CD4-positive, alpha-beta T cell treated with Interleukin-6 at 100 ng/mL for 8 hours (primary cell): Measurements from ENCODE around the gene RNASE7.

Source experiments
- DNase-seq: peaks from one replicate; pipeline ENCODE4 v3.0.0-alpha.2; 2020; ENCODE audit warnings: mixed read lengths, low spot score

Gene RNASE7

DNA sequence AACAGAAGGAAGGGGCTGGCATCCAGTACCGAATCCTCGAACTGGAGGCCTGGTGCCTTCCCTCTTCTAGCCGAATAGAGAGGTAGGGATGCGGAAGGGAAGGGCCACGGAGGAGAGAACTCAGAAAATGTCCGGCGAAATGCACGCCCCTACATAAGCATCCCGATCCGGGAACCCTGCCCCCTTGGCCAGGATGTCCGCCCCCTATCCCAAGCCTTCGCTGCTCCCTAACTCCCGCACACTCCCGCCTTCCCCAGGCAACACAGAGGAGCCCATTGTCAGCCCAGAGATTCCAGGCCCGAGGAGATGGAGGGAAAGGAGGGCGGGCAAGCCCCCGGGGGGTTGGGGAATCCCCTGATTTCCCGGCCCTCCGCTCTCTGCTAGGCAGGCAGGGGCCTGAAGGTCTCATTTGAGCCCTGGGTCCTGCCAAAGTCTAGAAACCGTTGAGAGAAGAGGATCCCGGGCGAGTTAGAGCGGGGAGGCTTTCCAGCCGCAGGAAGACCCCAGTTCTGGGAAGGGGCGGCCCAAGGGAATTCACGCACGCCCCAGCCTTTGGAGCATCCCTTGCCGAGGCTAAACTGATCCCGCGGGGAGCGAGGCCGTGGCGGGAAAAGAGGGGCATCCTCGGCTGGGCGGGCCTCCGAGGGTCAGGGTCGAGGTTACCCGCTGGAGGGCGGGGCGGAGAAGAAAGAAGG lies 27.4 kb downstream of the RNASE7 start:
- DNase-seq: no peak

DNA sequence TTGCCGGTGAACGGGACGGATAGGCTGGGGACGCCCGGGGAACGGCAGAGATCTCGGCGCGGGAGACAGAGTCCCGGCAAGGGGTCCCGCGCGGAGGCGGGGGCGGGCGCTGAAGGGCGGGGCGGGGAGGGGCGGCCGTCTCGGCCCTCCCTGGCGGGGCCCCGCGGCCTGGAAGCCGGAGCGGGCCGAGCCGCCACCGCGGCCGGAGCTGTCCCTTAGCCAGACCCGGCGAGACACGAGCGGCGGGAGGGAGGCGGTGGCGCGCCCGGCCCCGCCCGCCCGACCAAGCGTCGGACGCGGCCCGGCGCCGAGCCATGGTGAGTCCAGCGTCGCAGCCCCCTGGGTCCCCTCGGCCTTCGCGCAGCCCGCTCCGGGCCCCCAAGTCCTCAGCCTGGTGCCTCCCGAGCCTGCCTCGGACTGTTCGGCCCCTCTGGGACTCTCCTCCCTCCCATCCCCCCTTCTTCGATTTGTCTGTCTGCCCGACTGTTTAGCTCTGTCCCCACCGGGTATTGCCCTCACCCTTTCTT lies 28.0 kb downstream of the RNASE7 start, which contains the start of gene ARHGEF40:
ARHGEF40 (plus strand) TSS at position 222 of the 527 bp plus-strand sequence; CDS start at position 315, 93 bp downstream.
- DNase-seq: no peak

DNA sequence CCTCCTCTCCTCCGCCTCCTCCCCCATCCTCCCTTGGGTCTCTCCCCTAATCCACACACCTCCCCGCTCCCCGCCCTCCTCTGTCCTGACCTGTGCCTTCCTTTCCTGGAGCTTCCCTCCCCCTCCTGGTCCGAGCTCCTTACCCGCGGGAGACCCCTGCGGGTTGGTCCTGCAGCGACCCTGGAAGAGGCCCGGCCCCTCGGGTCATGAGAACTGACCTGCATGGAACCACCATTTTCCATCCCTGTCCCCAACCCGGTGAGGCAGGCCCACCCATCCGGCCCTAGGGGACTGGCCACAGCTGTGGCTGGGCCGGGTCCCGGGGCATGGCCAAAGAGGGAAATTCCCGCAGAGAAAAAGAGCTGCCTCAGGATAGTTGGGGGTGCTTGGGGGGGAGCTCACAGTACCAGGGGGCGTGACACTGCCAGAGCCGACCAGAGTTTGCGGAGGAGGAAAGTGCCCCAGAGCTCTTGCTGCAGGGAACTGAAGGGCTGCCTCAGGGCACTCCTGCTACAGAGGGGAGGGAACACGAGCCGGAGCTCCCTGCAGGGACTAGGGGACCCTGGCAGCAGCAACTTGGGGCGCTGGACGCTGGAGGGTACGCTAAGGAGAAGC lies 28.6 kb downstream of the RNASE7 start:
- no peak for DNase-seq

DNA sequence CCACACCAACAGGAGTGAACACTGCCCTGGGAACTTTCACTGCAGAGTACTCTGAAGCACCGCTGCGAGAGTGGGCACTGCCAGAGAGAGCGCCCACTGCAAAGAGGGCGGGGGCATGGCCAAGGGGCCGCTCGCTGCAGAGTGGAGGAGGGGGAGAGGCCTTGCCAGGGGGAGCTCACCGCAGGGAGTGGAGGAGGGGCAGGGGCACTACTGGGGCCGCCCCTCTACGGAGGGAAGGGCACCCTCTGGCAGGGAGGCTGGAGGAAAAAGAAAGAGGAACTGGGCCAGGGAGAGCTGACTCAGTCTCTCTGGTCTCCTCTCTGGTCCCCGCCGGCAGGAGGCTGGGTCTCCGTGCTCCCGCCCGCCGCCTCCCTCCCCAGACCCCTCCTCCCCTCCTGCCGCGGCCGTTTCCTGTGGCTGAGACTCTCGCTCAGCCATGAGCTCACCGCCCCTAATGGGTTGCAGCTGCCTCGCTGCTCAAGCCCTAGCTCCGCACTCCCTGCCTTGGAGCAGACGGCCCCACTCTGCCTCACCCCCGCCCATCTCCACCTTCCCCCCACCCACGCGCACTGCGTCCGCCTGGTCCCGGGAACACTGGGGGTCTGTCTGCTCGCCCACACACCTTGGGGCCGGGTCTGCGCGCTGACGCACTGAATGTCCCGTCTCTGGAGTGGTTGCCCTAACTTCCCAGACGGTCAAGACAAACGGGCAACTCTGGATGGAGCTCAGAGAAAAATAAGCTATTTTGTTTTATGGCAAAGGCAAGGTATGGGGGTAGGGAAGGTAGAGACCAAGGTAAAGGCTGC lies 29.3 kb downstream of the RNASE7 start:
- peak; percentile 42 for DNase-seq

DNA sequence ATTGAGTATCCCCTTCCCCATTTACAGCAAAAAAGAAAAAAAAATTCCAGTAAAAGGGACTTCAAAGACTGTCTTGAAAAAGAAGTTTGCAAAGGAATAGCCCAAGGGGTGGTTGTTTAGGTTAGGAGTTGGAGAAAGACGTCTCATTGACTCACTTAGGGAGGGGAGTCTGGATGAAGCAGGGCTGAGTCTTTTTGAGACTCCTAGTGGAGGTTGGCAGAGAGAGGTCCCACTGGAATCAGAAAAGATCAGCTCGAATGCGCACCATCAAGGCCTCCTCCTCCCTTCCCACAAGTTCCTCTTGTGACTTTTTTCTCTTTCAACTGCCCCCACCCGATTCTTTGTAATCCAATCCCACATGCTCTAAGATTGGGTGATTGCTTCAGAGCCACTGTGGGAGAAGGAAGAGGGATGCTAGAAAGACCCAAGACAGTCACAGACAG lies 29.9 kb downstream of the RNASE7 start:
- no peak for DNase-seq

DNA sequence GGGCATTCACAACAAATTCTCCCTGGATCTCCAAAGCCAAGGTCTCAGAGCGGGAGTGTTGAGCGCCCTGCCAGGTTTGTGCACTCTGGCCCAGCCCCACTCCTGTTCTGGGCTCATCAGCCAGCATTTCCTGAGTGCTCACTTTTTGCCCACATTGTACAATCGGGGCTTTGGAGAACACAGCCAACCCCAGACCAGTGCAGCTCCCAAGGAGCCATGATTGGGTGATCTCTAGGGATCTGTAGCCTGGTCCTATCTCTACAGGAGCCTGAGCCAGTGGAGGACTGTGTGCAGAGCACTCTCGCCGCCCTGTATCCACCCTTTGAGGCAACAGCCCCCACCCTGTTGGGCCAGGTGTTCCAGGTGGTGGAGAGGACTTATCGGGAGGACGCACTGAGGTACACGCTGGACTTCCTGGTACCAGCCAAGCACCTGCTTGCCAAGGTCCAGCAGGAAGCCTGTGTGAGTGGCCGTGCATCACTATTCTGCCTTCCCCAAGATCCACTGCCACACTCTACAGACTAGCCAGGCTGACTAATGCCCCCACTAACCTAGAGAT lies 30.7 kb downstream of the RNASE7 start:
- DNase-seq: no peak

DNA sequence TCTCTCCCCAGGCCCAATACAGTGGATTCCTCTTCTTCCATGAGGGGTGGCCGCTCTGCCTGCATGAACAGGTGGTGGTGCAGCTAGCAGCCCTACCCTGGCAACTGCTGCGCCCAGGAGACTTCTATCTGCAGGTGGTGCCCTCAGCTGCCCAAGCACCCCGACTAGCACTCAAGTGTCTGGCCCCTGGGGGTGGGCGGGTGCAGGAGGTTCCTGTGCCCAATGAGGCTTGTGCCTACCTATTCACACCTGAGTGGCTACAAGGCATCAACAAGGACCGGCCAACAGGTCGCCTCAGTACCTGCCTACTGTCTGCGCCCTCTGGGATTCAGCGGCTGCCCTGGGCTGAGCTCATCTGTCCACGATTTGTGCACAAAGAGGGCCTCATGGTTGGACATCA lies 31.8 kb downstream of the RNASE7 start:
- DNase-seq: no peak

DNA sequence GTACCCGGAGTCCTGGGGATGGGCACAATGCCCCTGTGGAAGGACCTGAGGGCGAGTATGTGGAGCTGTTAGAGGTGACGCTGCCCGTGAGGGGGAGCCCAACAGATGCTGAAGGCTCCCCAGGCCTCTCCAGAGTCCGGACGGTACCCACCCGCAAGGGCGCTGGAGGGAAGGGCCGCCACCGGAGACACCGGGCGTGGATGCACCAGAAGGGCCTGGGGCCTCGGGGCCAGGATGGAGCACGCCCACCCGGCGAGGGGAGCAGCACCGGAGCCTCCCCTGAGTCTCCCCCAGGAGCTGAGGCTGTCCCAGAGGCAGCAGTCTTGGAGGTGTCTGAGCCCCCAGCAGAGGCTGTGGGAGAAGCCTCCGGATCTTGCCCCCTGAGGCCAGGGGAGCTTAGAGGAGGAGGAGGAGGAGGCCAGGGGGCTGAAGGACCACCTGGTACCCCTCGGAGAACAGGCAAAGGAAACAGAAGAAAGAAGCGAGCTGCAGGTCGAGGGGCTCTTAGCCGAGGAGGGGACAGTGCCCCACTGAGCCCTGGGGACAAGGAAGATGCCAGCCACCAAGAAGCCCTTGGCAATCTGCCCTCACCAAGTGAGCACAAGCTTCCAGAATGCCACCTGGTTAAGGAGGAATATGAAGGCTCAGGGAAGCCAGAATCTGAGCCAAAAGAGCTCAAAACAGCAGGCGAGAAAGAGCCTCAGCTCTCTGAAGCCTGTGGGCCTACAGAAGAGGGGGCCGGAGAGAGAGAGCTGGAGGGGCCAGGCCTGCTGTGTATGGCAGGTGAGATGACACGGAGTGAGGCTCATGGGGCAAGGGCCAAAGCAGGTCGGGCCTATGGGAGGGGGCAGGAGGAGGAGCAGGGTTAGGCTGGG lies 32.5 kb downstream of the RNASE7 start:
- no peak for DNase-seq

DNA sequence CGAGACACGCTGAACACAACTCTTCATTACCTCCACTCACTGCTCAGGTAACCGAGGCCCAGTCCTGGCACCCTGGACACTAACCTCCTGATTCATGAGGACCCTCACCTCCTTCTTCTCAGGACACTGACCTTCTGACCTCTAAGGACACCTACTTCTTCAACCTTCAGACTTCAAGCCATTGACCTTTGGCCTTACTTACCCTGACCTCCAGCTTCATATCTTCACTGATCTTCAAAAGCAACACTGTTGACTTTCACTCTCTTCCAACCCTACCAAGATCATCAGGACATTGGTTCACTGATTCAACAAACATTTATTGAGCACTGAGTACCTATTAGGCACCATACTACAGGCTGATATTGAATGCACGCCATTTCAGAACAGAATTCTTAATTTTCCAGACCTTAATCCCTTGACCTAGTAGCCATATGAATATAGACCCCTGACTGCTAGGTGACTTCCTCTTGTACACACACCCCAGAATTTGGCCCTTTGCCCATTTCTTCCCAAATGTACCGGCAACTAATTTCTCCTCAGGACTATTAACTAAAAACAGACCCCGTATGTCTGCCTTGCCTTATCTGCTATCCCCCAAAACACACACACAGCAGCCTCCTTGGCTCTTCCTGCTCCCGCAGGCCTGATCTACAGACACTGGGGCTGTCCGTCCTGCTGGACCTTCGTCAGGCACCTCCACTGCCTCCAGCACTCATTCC lies 33.7 kb downstream of the RNASE7 start:
- no peak for DNase-seq

DNA sequence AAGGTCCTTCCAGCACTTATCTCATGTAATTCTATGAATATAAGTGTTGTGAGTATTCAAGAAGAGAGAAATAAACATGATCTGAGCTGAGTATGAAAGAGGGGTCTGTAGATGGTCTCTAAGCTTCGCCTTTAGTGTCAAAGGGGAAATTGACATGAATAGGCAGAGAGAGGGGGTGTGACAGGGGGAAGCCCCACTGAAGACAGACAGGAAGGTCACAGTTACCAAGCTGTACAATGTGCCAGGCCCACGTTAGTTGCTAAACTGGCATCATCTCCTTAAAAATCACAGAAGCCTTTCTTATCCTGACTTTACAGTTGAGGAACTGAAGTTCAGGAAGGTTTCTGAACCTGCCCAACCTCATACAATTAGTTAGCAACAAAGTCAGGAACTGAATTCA lies 35.5 kb downstream of the RNASE7 start:
- DNase-seq: no peak

DNA sequence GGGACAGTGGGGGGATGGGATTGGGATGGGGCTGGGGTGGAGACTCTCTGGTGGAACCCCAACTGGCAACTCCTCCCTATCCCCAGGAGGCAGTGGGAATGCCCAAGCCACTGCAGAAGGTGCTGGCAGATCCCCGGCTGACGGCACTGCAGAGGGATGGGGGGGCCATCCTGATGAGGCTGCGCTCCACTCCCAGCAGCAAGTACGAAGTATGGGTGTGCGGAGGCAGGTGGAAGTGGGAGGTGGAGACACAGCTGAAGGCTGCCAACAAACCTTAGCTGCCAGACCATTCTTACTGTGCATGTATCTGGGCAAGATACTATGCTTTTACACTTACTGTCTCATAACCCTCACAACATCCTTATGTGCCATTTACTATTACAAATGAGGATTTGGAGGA lies 36.1 kb downstream of the RNASE7 start:
- DNase-seq: no peak

DNA sequence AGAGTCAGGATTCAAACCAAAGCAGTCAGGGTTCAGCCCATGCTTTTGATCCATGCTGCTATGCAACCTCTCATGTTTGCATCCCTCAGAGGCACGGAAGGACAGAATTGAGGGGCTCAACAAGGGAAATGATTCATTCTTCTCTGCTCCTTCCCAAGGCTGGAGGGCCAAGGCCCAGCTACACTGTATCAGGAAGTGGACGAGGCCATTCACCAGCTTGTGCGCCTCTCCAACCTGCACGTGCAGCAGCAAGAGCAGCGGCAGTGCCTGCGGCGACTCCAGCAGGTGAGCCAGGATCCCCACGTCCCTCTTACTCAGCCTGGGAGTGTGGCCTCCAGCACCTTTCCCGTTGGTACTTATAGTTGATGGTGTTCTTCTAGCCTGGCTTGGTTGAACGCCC lies 36.6 kb downstream of the RNASE7 start:
- no peak for DNase-seq

DNA sequence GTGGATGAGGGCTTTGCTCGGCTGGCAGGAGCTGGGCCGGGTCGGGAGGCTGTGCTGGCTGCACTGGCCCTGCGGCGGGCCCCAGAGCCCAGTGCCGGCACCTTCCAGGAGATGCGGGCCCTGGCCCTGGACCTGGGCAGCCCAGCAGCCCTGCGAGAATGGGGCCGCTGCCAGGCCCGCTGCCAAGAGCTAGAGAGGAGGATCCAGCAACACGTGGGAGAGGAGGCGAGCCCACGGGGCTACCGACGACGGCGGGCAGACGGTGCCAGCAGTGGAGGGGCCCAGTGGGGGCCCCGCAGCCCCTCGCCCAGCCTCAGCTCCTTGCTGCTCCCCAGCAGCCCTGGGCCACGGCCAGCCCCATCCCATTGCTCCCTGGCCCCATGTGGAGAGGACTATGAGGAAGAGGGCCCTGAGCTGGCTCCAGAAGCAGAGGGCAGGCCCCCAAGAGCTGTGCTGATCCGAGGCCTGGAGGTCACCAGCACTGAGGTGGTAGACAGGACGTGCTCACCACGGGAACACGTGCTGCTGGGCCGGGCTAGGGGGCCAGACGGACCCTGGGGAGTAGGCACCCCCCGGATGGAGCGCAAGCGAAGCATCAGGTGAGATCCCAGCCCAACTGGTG lies 39.5 kb downstream of the RNASE7 start:
- DNase-seq: no peak

DNA sequence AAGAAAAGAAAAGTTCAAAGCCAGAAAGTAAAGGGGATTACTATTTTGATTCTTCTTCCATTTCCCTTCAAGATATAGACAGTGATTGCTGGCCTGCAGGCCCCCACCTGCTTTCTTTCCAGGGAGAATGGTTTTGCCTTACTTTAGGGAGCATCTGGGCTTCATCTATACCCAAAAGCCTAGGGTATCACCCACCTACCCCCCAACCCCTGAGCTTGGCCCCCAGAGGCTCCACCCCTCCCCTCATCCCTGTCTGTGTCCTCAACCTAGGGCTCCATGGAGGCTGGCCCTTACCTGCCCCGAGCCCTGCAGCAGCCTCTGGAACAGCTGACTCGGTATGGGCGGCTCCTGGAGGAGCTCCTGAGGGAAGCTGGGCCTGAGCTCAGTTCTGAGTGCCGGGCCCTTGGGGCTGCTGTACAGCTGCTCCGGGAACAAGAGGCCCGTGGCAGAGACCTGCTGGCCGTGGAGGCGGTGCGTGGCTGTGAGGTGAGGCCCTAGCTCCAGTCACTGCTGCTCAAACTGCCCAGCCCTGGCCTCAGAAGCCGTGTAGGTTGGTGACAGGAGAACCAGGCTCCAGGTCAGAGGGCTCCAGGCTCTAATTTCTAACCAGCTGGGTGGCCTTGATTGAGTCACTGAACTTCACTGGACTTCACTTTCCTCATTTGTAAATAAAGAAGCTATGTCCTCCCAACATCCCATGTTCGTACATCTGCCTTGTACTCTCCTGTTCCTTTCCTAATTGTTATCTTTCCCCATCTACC lies 41.6 kb downstream of the RNASE7 start:
- DNase-seq: no peak

DNA sequence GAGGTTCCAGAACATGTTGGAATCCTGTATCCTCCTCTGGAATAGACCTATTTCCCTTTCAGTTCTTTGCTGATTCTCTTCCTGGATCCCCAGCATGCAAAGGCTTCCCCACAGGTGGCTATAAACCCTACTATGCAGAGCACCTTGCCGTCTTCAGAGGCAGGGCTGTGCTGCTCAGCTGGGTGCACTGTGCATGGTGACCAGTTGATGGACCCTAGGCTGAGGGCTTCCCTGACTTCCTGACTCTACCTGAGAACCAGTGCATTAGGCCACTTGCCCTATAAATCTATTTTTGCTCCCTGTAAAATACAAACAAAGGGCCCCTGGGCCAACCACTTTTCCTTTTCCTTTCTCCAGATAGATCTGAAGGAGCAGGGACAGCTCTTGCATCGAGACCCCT lies 42.2 kb downstream of the RNASE7 start:
- DNase-seq: no peak

DNA sequence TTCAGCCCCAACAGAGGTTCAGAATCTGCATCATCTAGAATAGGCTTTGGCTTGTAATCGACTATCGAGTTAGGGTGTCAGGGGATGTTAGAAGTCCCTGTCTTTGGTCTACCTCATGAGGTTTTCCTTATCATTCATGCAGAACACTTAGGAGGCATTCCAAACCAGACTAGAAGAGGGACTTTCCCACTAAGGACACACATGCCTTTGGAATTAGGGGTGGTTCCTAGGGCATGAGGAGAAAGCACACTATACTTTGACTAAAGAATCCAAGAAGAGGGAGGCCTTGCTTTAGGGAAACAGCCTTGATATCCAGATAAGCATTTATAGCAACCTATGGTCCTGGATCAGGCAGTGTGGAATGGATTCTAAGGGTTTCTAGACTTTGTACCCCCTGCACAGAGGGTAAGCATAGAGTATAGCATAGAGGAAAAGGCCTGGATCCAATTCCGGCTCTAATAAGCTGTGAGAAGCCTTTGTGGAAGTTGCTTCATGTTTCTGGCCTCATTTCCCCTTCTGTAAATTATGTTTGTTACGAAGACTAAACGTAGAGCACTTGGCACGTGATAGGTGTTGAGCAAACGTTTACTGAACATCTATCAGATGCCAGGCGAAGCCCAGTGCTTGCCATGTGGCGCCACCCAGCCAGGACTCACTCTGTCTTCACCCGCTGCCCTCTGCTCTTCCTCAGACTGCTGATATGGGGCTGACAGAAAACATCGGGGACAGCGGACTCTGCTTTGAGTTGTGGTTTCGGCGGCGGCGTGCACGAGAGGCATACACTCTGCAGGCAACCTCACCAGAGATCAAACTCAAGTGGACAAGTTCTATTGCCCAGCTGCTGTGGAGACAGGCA lies 43.1 kb downstream of the RNASE7 start:
- DNase-seq: no peak

DNA sequence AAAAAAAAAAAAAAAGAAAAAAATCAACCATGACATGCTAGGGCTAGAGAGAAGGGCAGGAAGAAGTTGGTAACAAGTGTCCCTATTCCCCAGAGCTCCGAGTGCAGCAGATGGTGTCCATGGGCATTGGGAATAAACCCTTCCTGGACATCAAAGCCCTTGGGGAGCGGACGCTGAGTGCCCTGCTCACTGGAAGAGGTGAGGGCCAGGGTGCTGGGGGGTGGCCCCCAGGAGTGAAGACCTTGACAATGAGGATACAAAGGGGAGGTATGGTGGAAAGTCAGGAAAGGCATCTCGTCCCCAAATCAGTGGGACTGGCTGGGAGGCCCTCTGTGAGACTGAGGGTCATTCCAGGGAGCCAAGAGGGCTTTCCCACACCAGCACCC lies 44.7 kb downstream of the RNASE7 start:
- DNase-seq: no peak

DNA sequence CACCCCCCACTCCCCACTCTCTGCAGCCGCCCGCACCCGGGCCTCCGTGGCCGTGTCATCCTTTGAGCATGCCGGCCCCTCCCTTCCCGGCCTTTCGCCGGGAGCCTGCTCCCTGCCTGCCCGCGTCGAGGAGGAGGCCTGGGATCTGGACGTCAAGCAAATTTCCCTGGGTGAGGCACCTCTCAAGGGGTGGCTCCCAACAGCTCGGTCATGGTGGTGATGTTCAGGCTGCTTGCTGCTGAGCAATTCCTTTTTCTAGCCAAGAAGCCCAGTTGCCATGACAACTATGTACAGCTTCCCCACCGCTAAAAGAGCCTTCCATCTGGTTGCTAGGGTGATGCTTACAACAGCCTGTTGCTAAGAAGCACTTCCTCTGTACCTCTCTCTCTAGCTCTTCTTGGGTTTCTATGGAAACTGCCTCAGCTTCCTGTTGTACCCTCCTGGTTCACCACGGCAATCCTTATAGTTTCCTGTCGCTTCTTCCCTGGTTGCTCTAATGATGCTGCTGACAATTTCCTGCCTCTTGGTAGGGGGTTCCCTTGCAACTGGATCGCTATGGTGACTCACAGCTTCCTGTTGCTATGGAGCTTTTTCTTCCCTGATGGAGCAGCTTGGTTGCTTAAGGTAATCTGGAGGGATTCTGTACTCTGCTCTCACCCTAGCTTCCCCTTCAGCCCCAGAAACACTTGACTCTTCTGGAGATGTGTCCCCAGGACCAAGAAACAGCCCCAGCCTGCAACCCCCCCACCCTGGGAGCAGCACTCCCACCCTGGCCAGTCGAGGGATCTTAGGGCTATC lies 45.3 kb downstream of the RNASE7 start:
- DNase-seq: peak; percentile 87
